Testis (tissue), 2 donors: ENCODE results near the gene RPL5.

Experiments used
- CTCF ChIP-seq, 3 experiments: fragments of 450-650 bp in 2 of 3; fragments of 200-600 bp in 1 of 3; sonication (generic) in 1 of 3; IDR thresholded peaks; one replicate each; pipeline ENCODE4 v1.5.1; 2016 to 2019; ENCODE audit warnings: antibody characterized with exemption in 3 of 3, mild to moderate bottlenecking in 2 of 3, moderate library complexity in 1 of 3
- POLR2A ChIP-seq: fragments of 450-650 bp; IDR thresholded peaks from one replicate; pipeline ENCODE4 v1.6.1; 2017; ENCODE audit warnings: antibody characterized with exemption, mild to moderate bottlenecking, moderate library complexity

- TF ChIP-seq CTCF (IDR thresholded peaks at IDR 0.05) = no peak
- TF ChIP-seq POLR2A = no peak
Observed at GRCh38 chr1:92844439-92844838, 12.6 kb downstream of the RPL5 start.
